K562 (cell line): ENCODE measurements around the gene HNRNPDL. TPM values are rescaled to one million over a fixed set of nuclear protein-coding genes. Genes with fewer than 3 reads are reported as not detected.

ENCODE experiments used
- ARID3A ChIP-seq: IDR thresholded peaks from 2 replicates; pipeline ENCODE4 v1.6.1; 2012; ENCODE audit warnings: low read depth, low read length, improper control_type of control experiment, borderline replicate concordance
- BCL6 ChIP-seq: fragments of 250-450 bp; sonication (Bioruptor Pico); IDR thresholded peaks from 2 replicates; pipeline ENCODE4 v1.4.0; 2020
- BMI1 ChIP-seq: fragments of 150-350 bp; IDR thresholded peaks from 2 replicates; pipeline ENCODE4 v1.6.1; 2014; ENCODE audit warnings: low read length
- CBX5 ChIP-seq: IDR thresholded peaks from 2 replicates; pipeline ENCODE4 v1.6.1; 2014; ENCODE audit warnings: low read depth, borderline replicate concordance
- CHD2 ChIP-seq: IDR thresholded peaks from 2 replicates; pipeline ENCODE4 v1.6.1; 2011; ENCODE audit warnings: low read depth, low read length
- E2F5 ChIP-seq: sonication (generic); formaldehyde crosslinking; IDR thresholded peaks from 2 replicates; pipeline ENCODE4 v1.8.0; 2022; ENCODE audit warnings: mild to moderate bottlenecking, missing genetic modification reagents
- E2F6 ChIP-seq, 2 experiments: IDR thresholded peaks; 2 replicates each; pipeline ENCODE4 v1.6.1; 2011; ENCODE audit warnings: borderline replicate concordance in 1 of 2, control low read depth in 1 of 2, low read depth in 1 of 2, low read length in 1 of 2, mild to moderate bottlenecking in 1 of 2, mixed read lengths in 1 of 2, moderate library complexity in 1 of 2; ENCODE audit not compliant: insufficient read depth in 1 of 2, insufficient read length in 1 of 2, poor library complexity in 1 of 2, severe bottlenecking in 1 of 2; ENCODE audit errors: extremely low read depth in 1 of 2
- ETS2 ChIP-seq: IDR thresholded peaks from 2 replicates; pipeline ENCODE4 v1.6.1; 2016; ENCODE audit warnings: borderline replicate concordance, missing genetic modification characterization, mild to moderate bottlenecking, moderate library complexity, missing compliant biosample characterization; ENCODE audit not compliant: poor library complexity, severe bottlenecking
- KLF13 ChIP-seq: fragments of 450-650 bp; IDR thresholded peaks from 2 replicates; pipeline ENCODE4 v1.6.1; 2016; ENCODE audit warnings: missing genetic modification characterization, low read depth, mild to moderate bottlenecking, missing compliant biosample characterization, moderate library complexity, borderline replicate concordance
- MEIS2 ChIP-seq: fragments of 450-650 bp; IDR thresholded peaks from 2 replicates; pipeline ENCODE4 v1.6.1; 2014; ENCODE audit warnings: mild to moderate bottlenecking; ENCODE audit not compliant: partially characterized antibody
- NCOA2 ChIP-seq, 2 experiments: fragments of 450-650 bp; IDR thresholded peaks; 2 replicates each; pipeline ENCODE4 v1.6.1; 2018; ENCODE audit warnings: mild to moderate bottlenecking in 2 of 2, moderate library complexity in 1 of 2; ENCODE audit not compliant: partially characterized antibody in 2 of 2
- NEUROD1 ChIP-seq: fragments of 150-350 bp; IDR thresholded peaks from 2 replicates; pipeline ENCODE4 v1.6.1; 2014; ENCODE audit warnings: borderline replicate concordance, low read length, low read depth; ENCODE audit not compliant: partially characterized antibody
- NR2C1 ChIP-seq, 2 experiments: fragments of 450-650 bp; IDR thresholded peaks; 2 replicates each; pipeline ENCODE4 v1.6.1; 2017; ENCODE audit warnings: mild to moderate bottlenecking in 2 of 2, antibody characterized with exemption in 1 of 2, inconsistent platforms in 1 of 2, missing compliant biosample characterization in 1 of 2, missing genetic modification characterization in 1 of 2
- PRMT5 ChIP-seq: sonication (generic); formaldehyde crosslinking; IDR thresholded peaks from 2 replicates; pipeline ENCODE4 v1.5.0; 2020; ENCODE audit warnings: missing genetic modification reagents
- PRPF4 ChIP-seq: fragments of 200-400 bp; formaldehyde crosslinking; IDR thresholded peaks from one replicate; pipeline ENCODE4 v1.6.1; 2017; ENCODE audit warnings: low read length, low read depth, mild to moderate bottlenecking; ENCODE audit not compliant: insufficient read depth, poor library complexity, severe bottlenecking
- RCOR1 ChIP-seq, 2 experiments: IDR thresholded peaks; 2 replicates each; pipeline ENCODE4 v1.6.1; 2012; ENCODE audit warnings: low read depth in 2 of 2, low read length in 2 of 2, borderline replicate concordance in 1 of 2, improper control_type of control experiment in 1 of 2
- RNF2 ChIP-seq: sonication (generic); IDR thresholded peaks from 2 replicates; pipeline ENCODE4 v1.6.1; 2016
- SMARCE1 ChIP-seq: fragments of 450-650 bp; IDR thresholded peaks from 2 replicates; pipeline ENCODE4 v1.7.1; 2016; ENCODE audit warnings: mild to moderate bottlenecking
- SP2 ChIP-seq: IDR thresholded peaks from 2 replicates; pipeline ENCODE4 v1.6.1; 2011; ENCODE audit warnings: mild to moderate bottlenecking, low read depth, low read length, moderate library complexity; ENCODE audit not compliant: poor library complexity, severe bottlenecking; ENCODE audit errors: extremely low read depth
- TRIM28 ChIP-seq: fragments of 450-650 bp; IDR thresholded peaks from 2 replicates; pipeline ENCODE4 v1.6.1; 2017
- ZFX ChIP-seq: sonication (generic); formaldehyde crosslinking; IDR thresholded peaks from 2 replicates; pipeline ENCODE4 v1.8.0; 2022; ENCODE audit warnings: mild to moderate bottlenecking, missing genetic modification reagents, moderate library complexity
- ZNF24 ChIP-seq: fragments of 450-650 bp; IDR thresholded peaks from 2 replicates; pipeline ENCODE4 v1.6.1; 2016
- ZNF76 ChIP-seq: fragments of 250-450 bp; sonication (Bioruptor Pico); IDR thresholded peaks from 2 replicates; pipeline ENCODE4 v1.4.0; 2020; ENCODE audit warnings: mild to moderate bottlenecking, moderate library complexity, borderline replicate concordance
- ZNF780A ChIP-seq: fragments of 250-450 bp; sonication (Bioruptor Pico); IDR thresholded peaks from 2 replicates; pipeline ENCODE4 v1.5.0; 2021; ENCODE audit warnings: mild to moderate bottlenecking
- polyA plus RNA-seq, 8 experiments: library from polyadenylated mRNA; depleted of rRNA in 4 of 8; stranded (reverse) in 5 of 8; unstranded in 3 of 8; fragments of >200 nt; fragmentation: Nextera tagmentation in 2 of 8; fragmentation: Illumina TruSeq in 1 of 8; extraction: Ambion mirVana in 2 of 8; extraction: Trizol in 1 of 8; gene quantifications; 2 replicates each; pipeline versions ENCODE4 v1.2.1 to v1.2.3, GENCODE V29; 2011 to 2014; ENCODE audit warnings: inconsistent platforms in 1 of 8, missing spikeins in 1 of 8
- total RNA-seq, 7 experiments: library from RNA; depleted of rRNA in 6 of 7; stranded (reverse); fragments of >200 nt in 6 of 7; fragmentation: Illumina TruSeq in 2 of 7; extraction: Trizol in 2 of 7; gene quantifications; 2 replicates each; pipeline versions ENCODE4 v1.2.1 to v1.2.3, GENCODE V29; 2011 to 2021; ENCODE audit warnings: low replicate concordance in 1 of 7

The HNRNPDL gene
- total and polyA plus RNA-seq, 9 of the 15 experiments (the other 6 are each of a cell fraction or from before 2014, with no cell fraction given), result 243 to 652 (median 351) TPM

- TF ChIP-seq BCL6 (CRISPR knock-in tag), result no peak
- peak in 1 of 2 experiments; percentile 53; a peak in 2 of 4 replicates for TF ChIP-seq RCOR1 (IDR thresholded peaks at IDR 0.05; ENCODE audit: borderline replicate concordance in 1 of 2, low read depth in 2 of 2, low read length in 2 of 2)
- TF ChIP-seq CBX5, result no peak
- TF ChIP-seq MEIS2, result peak; percentile 68
- peak; percentile 69 for TF ChIP-seq NEUROD1
- TF ChIP-seq ZNF780A (CRISPR knock-in tag), result no peak
- peak; percentile 99 to 100 for TF ChIP-seq E2F6 (IDR thresholded peaks at IDR 0.05; ENCODE audit: borderline replicate concordance in 1 of 2, extremely low read depth in 1 of 2, insufficient read depth in 1 of 2, insufficient read length in 1 of 2, low read depth in 1 of 2, low read length in 1 of 2, poor library complexity in 1 of 2, severe bottlenecking in 1 of 2)
- TF ChIP-seq ZNF24, result no peak
- TF ChIP-seq ZFX (CRISPR knock-in tag), result peak; percentile 48
- peak; percentile 8; the same call in 1 of the 2 replicates for TF ChIP-seq KLF13
- no peak for TF ChIP-seq ZNF76 (CRISPR knock-in tag)
- TF ChIP-seq SP2, result peak; percentile 22
- TF ChIP-seq ETS2 (tag), result no peak
- peak; percentile 92 for TF ChIP-seq CHD2
- TF ChIP-seq PRPF4, result peak; percentile 47
- TF ChIP-seq ARID3A, result no peak
- TF ChIP-seq TRIM28, result no peak
- peak; percentile 87; the same call in 1 of the 2 replicates for TF ChIP-seq E2F5 (CRISPR knock-in tag)
- TF ChIP-seq BMI1, result no peak
- no peak for TF ChIP-seq SMARCE1
- peak; percentile 66 for TF ChIP-seq RNF2
- TF ChIP-seq NR2C1 (IDR thresholded peaks at IDR 0.05), result peak; percentile 76
- peak; percentile 73; the same call in 1 of the 2 replicates for TF ChIP-seq NR2C1 (tag; IDR thresholded peaks at IDR 0.05)
- no peak for TF ChIP-seq NCOA2 (IDR thresholded peaks at IDR 0.05; ENCODE audit: partially characterized antibody in 2 of 2)
- no peak for TF ChIP-seq PRMT5 (CRISPR knock-in tag)
These were observed at the start of gene HNRNPDL, which contains the start of gene ENOPH1 (continued) for GRCh38 chr4:82430193-82430963.
